ENCODE results near the gene HSD17B14. TPM values are rescaled to one million over a fixed set of nuclear protein-coding genes. Genes with fewer than 3 reads are reported as not detected.
"Not testable (repeated sequence)": the region's sequence is repeated elsewhere in the genome, so short reads cannot be mapped to it uniquely, and the experiment has no call there.

HSD17B14 gene
- total RNA-seq, 1 donor from 2014 or later: 9.8 TPM

DNA sequence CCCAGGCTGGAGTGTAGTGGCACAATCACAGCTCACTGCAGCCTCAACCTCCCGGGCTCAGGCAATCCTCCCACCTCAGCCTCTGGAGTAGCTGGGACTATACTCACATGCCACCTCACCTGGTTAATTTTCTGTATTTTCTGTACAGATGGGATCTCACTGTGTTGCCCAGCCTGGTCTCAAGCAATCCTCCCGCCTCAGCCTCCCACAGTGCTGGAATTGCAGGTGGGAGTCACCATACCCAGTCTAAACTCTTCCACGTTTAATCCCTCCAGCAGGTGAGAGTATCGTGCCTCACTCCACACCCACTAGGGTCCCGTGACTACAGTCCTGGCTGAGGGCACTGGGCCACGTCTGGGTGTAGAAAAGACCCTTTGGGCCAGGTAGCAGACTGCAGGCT, 42.0 kb downstream of the HSD17B14 start:
- peak overlapping the region; percentile 80 to 92 for H3K27ac ChIP-seq
- DNase-seq (ENCODE audit: low spot score in 2 of 2): no peak

DNA sequence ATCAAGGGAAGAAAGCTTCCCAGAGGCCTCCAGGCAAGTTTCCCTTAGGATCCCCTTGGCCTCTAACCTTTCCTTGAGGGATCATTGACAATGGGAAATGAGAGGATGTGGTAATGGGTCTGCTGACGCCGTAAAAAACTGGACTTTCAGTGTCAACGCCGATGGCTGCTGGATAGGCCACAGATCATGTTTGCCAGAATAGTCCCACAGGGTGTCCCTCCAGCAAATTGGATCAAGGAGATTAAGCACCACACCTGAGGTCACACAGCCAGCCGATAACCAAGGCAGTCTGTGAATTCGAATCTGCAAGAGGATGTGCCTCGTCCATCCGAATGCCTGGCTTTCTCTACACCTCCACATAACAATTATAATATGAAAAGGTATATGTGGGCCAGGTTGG, 43.0 kb downstream of the HSD17B14 start:
- no peak overlapping the region for H3K4me3 ChIP-seq
- no peaks in the 10 kb centered on the region for H3K27me3 ChIP-seq
- no peak for DNase-seq (ENCODE audit: low spot score in 2 of 2)
- H3K36me3 ChIP-seq: peaks cover 3 to 4% of the 10 kb centered on the region in 2 donors
- intact Hi-C loops (cut with DNase I): no loop called here
- H3K27ac ChIP-seq: no peak overlapping the region
- H3K9me3 ChIP-seq: no peaks in the 10 kb centered on the region
- TF ChIP-seq, protein P1, sequence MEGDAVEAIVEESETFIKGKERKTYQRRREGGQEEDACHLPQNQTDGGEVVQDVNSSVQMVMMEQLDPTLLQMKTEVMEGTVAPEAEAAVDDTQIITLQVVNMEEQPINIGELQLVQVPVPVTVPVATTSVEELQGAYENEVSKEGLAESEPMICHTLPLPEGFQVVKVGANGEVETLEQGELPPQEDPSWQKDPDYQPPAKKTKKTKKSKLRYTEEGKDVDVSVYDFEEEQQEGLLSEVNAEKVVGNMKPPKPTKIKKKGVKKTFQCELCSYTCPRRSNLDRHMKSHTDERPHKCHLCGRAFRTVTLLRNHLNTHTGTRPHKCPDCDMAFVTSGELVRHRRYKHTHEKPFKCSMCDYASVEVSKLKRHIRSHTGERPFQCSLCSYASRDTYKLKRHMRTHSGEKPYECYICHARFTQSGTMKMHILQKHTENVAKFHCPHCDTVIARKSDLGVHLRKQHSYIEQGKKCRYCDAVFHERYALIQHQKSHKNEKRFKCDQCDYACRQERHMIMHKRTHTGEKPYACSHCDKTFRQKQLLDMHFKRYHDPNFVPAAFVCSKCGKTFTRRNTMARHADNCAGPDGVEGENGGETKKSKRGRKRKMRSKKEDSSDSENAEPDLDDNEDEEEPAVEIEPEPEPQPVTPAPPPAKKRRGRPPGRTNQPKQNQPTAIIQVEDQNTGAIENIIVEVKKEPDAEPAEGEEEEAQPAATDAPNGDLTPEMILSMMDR (IDR thresholded peaks at IDR 0.05): no peak
- peaks cover 4 to 8% of the 10 kb centered on the region in 2 donors for H3K4me1 ChIP-seq

More for the DNA sequence above, 42.0 kb downstream of the HSD17B14 start:
- TF ChIP-seq, protein P1 (IDR thresholded peaks at IDR 0.05): no peak
- H3K36me3 ChIP-seq: peaks cover 8% of the 10 kb centered on the region in 2 donors
- H3K4me1 ChIP-seq: peaks cover 4 to 8% of the 10 kb centered on the region in 2 donors
- intact Hi-C loops (cut with DNase I): loop anchor here (2.0 kb wide), 2 partner anchors 79 to 175 kb away; partner anchors contain the start of gene PPP1R15A
- H3K9me3 ChIP-seq: no peaks in the 10 kb centered on the region
- H3K4me3 ChIP-seq: no peak overlapping the region
- no peaks in the 10 kb centered on the region for H3K27me3 ChIP-seq

DNA sequence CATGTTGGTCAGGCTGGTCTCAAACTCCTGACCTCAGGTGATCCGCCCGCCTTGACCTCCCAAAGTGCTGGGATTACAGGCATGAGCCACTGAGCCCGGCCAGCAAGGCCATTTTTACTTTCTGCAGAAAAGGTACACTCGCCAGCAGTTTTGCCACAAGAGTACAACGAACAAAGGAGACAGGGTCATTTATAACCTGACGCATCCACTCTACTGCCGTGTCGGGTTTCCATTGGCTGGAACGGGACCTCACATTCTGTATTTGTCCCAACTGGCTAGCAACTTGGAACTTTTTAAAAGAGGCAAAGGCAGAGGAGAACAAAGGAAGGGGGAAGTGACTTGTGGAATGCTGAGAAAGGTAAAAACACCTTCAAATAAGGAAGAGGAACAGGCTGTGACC, 49.0 kb downstream of the HSD17B14 start:
- H3K4me3 ChIP-seq; H3K36me3 ChIP-seq; H3K27me3 ChIP-seq; DNase-seq (ENCODE audit: low spot score in 2 of 2); H3K9me3 ChIP-seq; H3K27ac ChIP-seq; H3K4me1 ChIP-seq: not testable (repeated sequence)
- intact Hi-C loops (cut with DNase I): loop anchor here (10.0 kb wide), 2 partner anchors 143 to 357 kb away; partner anchors contain the start of gene CA11

DNA sequence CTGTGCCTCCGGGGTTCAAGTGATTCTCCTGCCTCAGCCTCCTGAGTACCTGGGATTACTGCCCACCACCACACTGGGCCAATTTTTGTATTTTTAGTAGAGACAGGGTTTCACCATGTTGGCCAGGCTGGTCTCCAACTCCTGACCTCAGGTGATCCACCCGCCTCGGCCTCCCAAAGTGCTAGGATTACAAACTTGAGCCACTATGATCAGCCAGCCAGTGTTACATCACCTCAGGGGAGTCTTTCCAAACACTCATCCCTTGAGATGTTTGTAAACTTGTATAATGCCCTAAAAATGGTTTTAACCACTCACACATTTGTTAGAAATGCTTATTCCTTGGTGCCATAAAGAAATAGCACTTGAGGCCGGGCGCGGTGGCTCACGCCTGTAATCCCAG, 49.9 kb downstream of the HSD17B14 start:
- H3K36me3 ChIP-seq; DNase-seq (ENCODE audit: low spot score in 2 of 2); H3K27ac ChIP-seq; H3K9me3 ChIP-seq; H3K27me3 ChIP-seq; H3K4me1 ChIP-seq; H3K4me3 ChIP-seq: not testable (repeated sequence)
- intact Hi-C loops (cut with DNase I): loop anchor here (10.0 kb wide), 2 partner anchors 142 to 358 kb away; partner anchors contain the start of gene CA11

DNA sequence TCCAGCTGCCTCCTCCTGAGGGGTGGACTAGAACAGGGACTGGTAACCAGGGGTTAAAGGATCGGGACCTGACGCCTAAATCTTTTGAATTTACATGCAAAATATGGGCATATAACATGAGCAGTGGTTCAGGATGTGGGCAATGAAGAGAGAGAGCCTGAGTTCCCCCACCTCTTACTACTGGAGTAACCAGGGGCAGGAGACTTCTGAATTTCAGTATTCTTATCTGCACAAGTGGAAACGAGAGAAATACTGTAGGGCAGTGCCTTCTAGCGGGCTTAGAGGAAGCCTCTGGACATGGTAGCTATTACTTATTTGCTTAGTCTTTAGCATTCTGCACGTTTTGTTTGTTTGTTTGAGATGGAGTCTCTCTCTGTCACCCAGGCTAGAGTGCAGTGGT, 51.8 kb downstream of the HSD17B14 start:
- H3K36me3 ChIP-seq: no peaks in the 10 kb centered on the region
- H3K9me3 ChIP-seq: no peaks in the 10 kb centered on the region
- intact Hi-C loops (cut with DNase I): loop anchor here (10.0 kb wide), 2 partner anchors 140 to 360 kb away; partner anchors contain the start of gene CA11
- TF ChIP-seq, protein P1 (IDR thresholded peaks at IDR 0.05): no peak
- DNase-seq (ENCODE audit: low spot score in 2 of 2): no peak
- no peak overlapping the region for H3K27ac ChIP-seq
- H3K27me3 ChIP-seq: no peaks in the 10 kb centered on the region
- H3K4me3 ChIP-seq: no peak overlapping the region
- H3K4me1 ChIP-seq: no peaks in the 10 kb centered on the region

DNA sequence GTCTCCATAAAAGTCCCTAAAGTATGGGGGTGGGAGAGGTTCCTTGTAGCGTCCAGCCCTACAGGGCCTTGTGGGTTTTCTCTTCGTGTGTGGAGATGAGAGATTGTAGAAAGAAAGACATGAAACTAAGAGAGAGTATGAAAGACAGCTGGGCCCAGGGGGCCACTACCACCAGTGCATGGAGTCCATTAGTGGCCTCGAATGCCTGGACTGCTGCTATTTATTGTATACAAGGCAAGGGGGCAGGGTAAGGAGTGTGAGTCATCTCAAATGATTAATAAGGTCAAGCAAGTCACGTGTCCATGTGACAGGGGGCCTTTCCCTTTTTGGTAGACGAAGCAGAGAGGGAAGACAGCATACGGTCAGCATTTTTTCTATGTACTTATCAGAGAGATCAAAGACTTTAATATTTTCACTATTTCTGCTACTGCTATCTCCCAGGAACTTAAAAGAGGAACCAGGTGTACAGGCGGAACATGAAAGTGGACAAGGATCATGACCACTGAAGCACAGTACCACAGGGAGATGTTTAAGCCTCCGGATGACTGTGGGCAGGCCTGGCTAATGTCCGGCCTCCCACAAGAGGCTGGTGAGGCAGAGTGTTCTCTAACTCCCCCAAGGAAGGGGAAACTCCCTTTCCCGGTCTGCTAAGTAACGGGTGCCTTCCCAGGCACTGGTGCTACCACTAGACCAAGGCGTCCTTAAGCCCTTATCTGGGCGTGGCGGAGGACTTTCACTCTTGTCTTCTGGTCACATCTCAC, 55.5 kb downstream of the HSD17B14 start:
- H3K27ac ChIP-seq: no peak overlapping the region

More for the DNA sequence above, 55.5 kb downstream of the HSD17B14 start:
- Histone ChIP-seq H3K9me3 (no peaks in the 10 kb centered on the region), H3K27me3 (no peaks in the 10 kb centered on the region), H3K4me1 (no peaks in the 10 kb centered on the region), H3K4me3 (no peak overlapping the region), H3K36me3 (no peaks in the 10 kb centered on the region)
- no peak for DNase-seq (ENCODE audit: low spot score in 2 of 2)
- intact Hi-C loops (cut with DNase I): loop anchor here (10.0 kb wide), 2 partner anchors 136 to 364 kb away; partner anchors contain the start of gene CA11
- TF ChIP-seq, protein P1 (IDR thresholded peaks at IDR 0.05): no peak
